Peyer's patch (tissue), 4 donors: ENCODE data around the gene RING1. TPM values are rescaled to one million over a fixed set of nuclear protein-coding genes. Genes with fewer than 3 reads are reported as not detected.

Source experiments
- DNase-seq, 3 donors: peaks; one replicate each; pipeline ENCODE4 v3.0.0-alpha.2; 2017 to 2019
- H3K27ac ChIP-seq, 4 donors: fragments of 200-600 bp; sonication (generic); one replicate each; pipeline ENCODE4 v1.5.1; 2016 to 2019
- H3K27me3 ChIP-seq, 2 donors: fragments of 200-600 bp; sonication (generic); one replicate each; pipeline ENCODE4 v1.5.1; 2019
- H3K36me3 ChIP-seq, 3 donors: fragments of 200-600 bp; sonication (generic); one replicate each; pipeline ENCODE4 v1.5.1; 2016 to 2019
- H3K4me1 ChIP-seq, 4 donors: fragments of 200-600 bp; sonication (generic); one replicate each; pipeline ENCODE4 v1.5.1; 2016 to 2019
- H3K4me3 ChIP-seq, 4 donors: fragments of 200-600 bp; sonication (generic); 1 replicate in 3 of 4; 2 replicates in 1 of 4; pipeline ENCODE4 v1.5.1; 2016 to 2019; ENCODE audit warnings: mild to moderate bottlenecking in 1 of 4
- H3K9me3 ChIP-seq, 4 donors: fragments of 200-600 bp; sonication (generic); one replicate each; pipeline ENCODE4 v1.5.1; 2016 to 2019; ENCODE audit warnings: mild to moderate bottlenecking in 1 of 4
- POLR2A ChIP-seq, 2 donors: fragments of 450-650 bp; IDR thresholded peaks; one replicate each; pipeline ENCODE4 v1.5.1; 2017; ENCODE audit warnings: antibody characterized with exemption in 2 of 2, mild to moderate bottlenecking in 2 of 2, moderate library complexity in 2 of 2
- total RNA-seq, 4 donors: library from RNA; depleted of rRNA; stranded (reverse); fragments of >200 nt; gene quantifications; one replicate each; pipeline ENCODE4 v1.1.0, GENCODE V29; 2016
- TF ChIP-seq, protein P1 (sequence below), 6 experiments: fragments of 450-650 bp in 4 of 6; fragments of 200-600 bp in 2 of 6; sonication (generic) in 1 of 6; IDR thresholded peaks; one replicate each; pipeline ENCODE4 v1.5.1; 2017 to 2019; ENCODE audit warnings: antibody characterized with exemption in 6 of 6, mild to moderate bottlenecking in 3 of 6, moderate library complexity in 1 of 6

Gene RING1
- total RNA-seq, 4 donors from 2014 or later = 18.2 to 38.0 (median 20.7) TPM

DNA sequence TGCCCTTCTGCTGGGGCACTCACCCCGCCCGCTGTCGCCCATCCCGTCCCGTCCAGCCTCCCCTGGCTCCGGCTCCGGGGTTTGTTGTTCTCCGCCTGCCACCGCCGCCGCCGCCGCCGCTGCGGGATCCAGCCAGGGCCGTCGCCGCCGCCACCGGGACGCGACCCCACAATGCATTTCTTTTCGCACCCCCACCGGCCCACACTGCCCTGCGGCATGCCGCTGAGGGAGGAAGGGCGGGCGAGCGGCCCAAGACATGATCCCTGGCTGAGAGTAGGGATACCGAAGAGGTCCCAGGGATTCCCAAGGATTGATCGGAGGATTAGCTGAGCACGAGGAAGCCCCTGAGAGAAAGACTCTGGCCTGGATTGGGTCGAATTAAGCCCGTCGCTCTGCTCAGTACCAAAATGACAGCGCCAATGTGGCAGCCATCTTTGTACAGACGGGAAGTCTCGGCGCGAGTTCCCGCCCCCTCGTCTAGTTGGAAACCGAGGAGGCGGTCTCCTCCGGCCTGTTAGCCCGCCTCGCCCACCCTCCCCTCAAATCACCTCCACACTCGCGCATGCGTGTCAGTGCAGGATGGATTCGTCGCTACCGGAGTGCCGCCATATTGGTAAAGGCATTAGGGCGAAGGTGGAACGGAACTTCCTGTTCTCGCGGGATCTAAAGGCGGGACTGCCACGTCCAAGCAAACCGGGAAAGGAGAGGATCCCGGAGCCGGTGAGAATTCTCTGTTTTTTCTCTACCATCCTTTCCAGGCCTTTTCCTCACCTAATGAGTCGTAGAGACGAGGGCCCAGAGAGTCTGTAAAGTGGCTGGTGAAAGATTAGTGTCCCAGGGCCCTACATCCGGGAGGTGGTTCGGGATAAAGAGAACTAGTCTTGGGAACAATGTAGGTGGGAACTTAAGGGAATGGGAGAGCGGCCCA is 7.8 kb upstream of the RING1 start, which contains the start of the genes RXRB and SLC39A7:
RXRB (minus strand) TSS at position 447 of the 928 bp plus-strand sequence; CDS start at position 258, 189 bp downstream.
SLC39A7 (plus strand) TSS at position 649 of the 928 bp plus-strand sequence. CDS start 379 bp downstream, outside the sequence.
- H3K27ac ChIP-seq = peak within 1 kb of the TSS; percentile 87 to 96 (median 94)
- H3K27me3 ChIP-seq = no peaks in the 10 kb centered on the region

DNA sequence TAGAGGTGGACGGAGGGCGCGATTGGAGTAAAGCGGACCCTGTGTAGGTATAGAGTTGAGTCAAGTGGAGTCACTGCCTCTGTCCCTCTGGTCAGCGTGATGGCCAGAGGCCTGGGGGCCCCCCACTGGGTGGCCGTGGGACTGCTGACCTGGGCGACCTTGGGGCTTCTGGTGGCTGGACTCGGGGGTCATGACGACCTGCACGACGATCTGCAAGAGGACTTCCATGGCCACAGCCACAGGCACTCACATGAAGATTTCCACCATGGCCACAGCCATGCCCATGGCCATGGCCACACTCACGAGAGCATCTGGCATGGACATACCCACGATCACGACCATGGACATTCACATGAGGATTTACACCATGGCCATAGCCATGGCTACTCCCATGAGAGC is 7.2 kb upstream of the RING1 start:
- Histone ChIP-seq H3K27me3 (no peaks in the 10 kb centered on the region), H3K36me3 (peaks cover 0 to 31% (median 0%) of the 10 kb centered on the region in 3 donors), H3K4me1 (peaks cover 0 to 53% (median 26%) of the 10 kb centered on the region in 4 donors), H3K4me3 (peak overlapping the region; percentile 76 to 94 (median 91)), H3K27ac (peak overlapping the region; percentile 87 to 96 (median 94)), H3K9me3 (no peaks in the 10 kb centered on the region)
- TF ChIP-seq, protein P1, sequence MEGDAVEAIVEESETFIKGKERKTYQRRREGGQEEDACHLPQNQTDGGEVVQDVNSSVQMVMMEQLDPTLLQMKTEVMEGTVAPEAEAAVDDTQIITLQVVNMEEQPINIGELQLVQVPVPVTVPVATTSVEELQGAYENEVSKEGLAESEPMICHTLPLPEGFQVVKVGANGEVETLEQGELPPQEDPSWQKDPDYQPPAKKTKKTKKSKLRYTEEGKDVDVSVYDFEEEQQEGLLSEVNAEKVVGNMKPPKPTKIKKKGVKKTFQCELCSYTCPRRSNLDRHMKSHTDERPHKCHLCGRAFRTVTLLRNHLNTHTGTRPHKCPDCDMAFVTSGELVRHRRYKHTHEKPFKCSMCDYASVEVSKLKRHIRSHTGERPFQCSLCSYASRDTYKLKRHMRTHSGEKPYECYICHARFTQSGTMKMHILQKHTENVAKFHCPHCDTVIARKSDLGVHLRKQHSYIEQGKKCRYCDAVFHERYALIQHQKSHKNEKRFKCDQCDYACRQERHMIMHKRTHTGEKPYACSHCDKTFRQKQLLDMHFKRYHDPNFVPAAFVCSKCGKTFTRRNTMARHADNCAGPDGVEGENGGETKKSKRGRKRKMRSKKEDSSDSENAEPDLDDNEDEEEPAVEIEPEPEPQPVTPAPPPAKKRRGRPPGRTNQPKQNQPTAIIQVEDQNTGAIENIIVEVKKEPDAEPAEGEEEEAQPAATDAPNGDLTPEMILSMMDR (IDR thresholded peaks at IDR 0.05) = peak in 1 of 6 experiments; percentile 10
- no peak for TF ChIP-seq POLR2A (IDR thresholded peaks at IDR 0.05)
- DNase-seq = no peak

More for the DNA sequence above, 7.8 kb upstream of the RING1 start, which contains the start of the genes RXRB and SLC39A7:
- peak; percentile 97 to 100 (median 99) for DNase-seq
- Histone ChIP-seq H3K4me1 (peaks cover 0 to 53% (median 26%) of the 10 kb centered on the region in 4 donors), H3K4me3 (peak within 1 kb of the TSS; percentile 76 to 94 (median 91)), H3K9me3 (no peaks in the 10 kb centered on the region), H3K36me3 (peaks cover 0 to 38% (median 3%) of the 10 kb centered on the region in 3 donors)
- TF ChIP-seq, protein P1 (IDR thresholded peaks at IDR 0.05) = no peak
- peak; percentile 46 to 53 for TF ChIP-seq POLR2A (IDR thresholded peaks at IDR 0.05)

DNA sequence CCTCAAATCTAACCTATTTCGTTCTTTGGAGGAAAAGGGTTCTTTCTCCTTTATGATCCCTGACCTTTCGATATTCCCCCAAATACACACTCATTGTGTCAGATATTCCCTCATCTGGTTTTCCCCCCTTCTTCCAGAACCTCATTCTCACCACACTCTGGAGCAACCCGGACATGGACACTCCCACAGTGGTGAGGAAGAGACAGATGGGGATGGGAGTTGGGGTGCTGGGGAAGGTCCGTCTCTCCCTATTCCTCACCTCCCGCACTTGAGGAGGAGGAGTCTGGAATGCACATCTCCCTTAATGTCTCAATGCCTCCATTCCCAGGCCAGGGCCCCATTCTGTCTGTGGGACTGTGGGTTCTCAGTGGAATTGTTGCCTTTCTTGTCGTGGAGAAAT is 6.4 kb upstream of the RING1 start:
- H3K4me1 ChIP-seq = peaks cover 0 to 56% (median 26%) of the 10 kb centered on the region in 4 donors
- peak overlapping the region in 1 of 4 donors; percentile 87 for H3K27ac ChIP-seq
- no peaks in the 10 kb centered on the region for H3K27me3 ChIP-seq
- no peak for DNase-seq
- no peak for TF ChIP-seq POLR2A (IDR thresholded peaks at IDR 0.05)
- TF ChIP-seq, protein P1 (IDR thresholded peaks at IDR 0.05) = no peak
- no peaks in the 10 kb centered on the region for H3K9me3 ChIP-seq
- peak overlapping the region in 3 of 4 donors; percentile 76 to 94 (median 91) for H3K4me3 ChIP-seq
- peaks cover 0 to 23% (median 0%) of the 10 kb centered on the region in 3 donors for H3K36me3 ChIP-seq

DNA sequence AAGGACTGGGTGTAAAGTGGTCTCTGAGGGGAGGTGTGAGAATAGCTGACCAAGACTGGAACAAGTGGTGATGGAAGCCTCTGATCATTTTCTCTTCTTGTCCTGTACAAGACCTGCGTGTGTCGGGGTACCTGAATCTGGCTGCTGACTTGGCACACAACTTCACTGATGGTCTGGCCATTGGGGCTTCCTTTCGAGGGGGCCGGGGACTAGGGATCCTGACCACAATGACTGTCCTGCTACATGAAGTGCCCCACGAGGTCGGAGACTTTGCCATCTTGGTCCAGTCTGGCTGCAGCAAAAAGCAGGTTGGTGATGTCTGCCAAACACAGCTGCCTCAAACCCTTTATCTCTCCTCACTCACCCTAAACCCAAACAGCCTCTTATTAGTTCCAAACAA is 5.5 kb upstream of the RING1 start:
- Histone ChIP-seq H3K27me3 (no peaks in the 10 kb centered on the region), H3K36me3 (peaks cover 0 to 19% (median 0%) of the 10 kb centered on the region in 3 donors), H3K4me3 (no peak overlapping the region), H3K27ac (no peak overlapping the region), H3K4me1 (peaks cover 0 to 61% (median 29%) of the 10 kb centered on the region in 4 donors), H3K9me3 (no peaks in the 10 kb centered on the region)
- TF ChIP-seq, protein P1 (IDR thresholded peaks at IDR 0.05) = no peak
- no peak for TF ChIP-seq POLR2A (IDR thresholded peaks at IDR 0.05)
- no peak for DNase-seq

DNA sequence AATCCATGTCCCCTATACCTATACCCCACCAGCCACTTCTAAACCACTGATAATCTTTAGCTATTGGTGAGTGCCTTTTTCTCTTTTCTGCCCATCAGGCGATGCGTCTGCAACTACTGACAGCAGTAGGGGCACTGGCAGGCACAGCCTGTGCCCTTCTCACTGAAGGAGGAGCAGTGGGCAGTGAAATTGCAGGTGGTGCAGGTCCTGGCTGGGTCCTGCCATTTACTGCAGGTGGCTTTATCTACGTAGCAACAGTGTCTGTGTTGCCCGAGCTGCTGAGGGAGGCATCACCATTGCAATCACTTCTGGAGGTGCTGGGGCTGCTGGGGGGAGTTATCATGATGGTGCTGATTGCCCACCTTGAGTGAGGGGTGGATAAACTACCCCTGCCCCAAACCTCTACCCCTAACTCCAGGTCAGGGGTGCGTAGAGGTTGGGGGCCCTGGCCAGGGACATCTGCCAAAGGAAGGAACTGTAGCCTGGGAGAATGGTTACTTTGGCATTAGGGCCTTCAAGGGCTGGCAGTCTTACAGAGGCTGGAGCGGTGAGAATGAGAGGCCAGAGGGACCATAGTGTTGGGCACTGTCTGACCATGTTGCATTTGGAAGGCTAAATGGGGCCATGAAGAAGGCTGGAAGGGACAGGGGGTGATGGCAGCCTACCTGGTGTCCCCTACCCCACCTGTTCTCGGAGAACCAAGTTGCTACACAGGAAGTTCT is 4.7 kb upstream of the RING1 start:
- TF ChIP-seq, protein P1 (IDR thresholded peaks at IDR 0.05) = no peak
- H3K4me3 ChIP-seq = no peak overlapping the region
- H3K9me3 ChIP-seq = no peaks in the 10 kb centered on the region
- peaks cover 0 to 52% (median 29%) of the 10 kb centered on the region in 4 donors for H3K4me1 ChIP-seq
- DNase-seq = no peak
- H3K27ac ChIP-seq = peak overlapping the region in 3 of 4 donors; percentile 77 to 84 (median 77)
- H3K36me3 ChIP-seq = peaks cover 0 to 19% (median 0%) of the 10 kb centered on the region in 3 donors
- no peaks in the 10 kb centered on the region for H3K27me3 ChIP-seq
